Activated naive CD4-positive, alpha-beta T cell treated with Interleukin-2 at 50 U/mL for 16 hours (primary cell): Measurements from ENCODE around the gene ZNF804A.

Experiments
- DNase-seq: peaks from one replicate; pipeline ENCODE4 v3.0.0-alpha.2; 2020

ZNF804A gene

DNA sequence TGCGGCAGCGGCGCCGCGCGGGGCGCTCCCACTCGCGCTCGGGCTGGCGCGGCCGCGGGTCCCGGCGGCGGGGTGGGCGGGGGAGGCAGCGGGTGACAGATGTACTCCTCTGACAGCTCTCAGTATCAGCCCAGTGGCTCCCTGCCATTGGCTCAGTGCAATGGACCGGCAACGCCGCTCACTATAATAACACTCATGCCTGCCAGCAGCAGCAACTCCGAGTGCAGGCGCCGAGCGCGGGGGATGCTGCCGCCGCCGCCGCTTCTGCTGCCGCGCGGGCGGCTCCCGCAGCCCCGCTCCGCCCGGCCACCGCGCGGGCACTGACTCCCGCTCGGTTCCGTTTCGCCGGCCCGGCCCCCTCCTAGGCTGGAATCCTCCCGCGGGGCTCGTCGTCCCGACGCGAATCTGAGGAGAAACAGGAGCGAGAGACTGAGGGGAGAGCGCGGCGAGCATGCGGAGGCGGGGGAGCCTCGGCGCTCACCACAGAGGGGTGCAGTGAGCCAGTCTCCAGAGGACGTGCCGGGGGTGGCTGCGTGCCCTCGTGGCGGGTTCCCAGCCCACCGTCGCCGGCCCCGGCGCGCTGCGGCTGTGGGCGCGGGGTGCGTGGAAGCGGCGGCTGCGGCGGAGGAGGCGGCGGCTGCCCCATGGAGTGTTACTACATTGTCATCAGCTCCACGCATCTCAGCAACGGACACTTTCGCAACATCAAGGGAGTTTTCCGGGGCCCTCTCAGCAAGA lies at the start of gene ZNF804A:
ZNF804A (plus strand) TSS at position 214 of the 738 bp plus-strand sequence; CDS start at position 645, 431 bp downstream.
- DNase-seq, result no peak

DNA sequence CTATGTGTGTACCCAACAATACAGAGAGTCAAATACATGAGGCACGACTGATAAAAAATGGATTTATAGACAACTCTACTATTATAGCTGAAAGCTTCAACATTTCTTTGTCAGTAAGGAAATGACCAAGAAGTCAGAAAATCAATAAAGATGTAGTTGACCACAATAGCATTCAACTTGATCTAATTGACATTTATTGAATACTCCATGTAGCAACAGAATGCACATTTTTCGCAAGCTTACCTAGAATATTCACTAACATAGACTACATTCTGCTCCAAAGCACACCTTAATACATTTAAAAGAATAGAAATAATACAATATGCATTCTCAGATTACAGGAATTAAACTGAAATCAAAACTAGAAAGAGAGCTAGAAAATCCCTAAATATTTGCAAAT lies 49.2 kb upstream of the ZNF804A start:
- DNase-seq, result no peak

DNA sequence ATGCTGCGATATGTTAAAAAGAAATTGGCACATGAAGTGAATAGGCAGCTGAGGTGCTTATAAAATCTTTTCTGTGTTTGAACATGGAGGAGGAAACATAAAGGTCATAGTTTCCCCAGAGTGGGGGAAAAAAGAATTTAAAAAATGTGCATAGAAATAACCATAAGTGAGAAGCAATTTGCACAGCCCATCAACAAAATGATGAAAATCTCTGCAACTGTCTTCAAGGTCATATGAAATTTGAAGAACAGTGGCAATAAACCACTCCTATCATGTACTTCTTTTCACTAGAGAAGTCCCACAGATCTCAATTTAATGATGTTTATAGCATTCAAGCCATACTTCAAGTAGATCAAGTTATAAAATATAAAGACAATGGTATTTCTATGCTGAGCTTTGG lies 46.7 kb upstream of the ZNF804A start:
- DNase-seq, result no peak

DNA sequence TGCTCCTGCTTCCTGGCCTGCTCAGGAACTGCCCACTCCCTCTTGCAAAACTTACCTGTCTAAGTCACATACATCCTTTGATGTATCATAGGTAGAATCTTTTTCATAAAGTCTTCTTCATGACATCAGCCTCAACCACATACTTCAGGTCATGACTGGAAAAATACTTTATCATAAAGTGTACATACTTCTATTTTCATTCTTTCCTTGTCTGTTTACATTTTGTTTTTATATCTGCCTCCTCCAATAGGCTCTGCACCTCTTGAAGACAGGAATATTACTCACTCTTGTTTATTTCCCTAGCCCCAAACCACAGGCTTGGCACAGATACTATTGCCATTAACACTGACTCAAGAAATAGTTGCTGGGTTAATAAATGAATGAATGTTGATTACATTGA lies 43.6 kb upstream of the ZNF804A start:
- no peak for DNase-seq

DNA sequence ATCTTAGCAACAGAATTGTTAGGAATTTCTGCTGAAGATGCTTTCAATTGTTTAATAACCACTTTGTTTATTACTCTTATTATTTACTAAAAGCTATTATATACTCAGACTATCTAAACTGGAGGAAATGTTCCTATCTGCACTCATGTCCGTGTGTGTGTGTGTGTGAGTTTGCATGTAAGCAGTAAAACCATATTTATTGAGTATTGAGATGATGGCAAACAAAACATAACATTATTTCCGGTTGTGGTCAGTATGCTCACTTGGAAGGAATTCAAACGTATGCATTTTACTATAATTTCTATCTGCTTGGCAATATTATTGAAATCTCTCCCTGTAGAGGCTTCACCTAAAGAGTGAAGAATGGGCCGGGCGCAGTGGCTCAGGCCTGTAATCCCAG lies 43.0 kb upstream of the ZNF804A start:
- no peak for DNase-seq

DNA sequence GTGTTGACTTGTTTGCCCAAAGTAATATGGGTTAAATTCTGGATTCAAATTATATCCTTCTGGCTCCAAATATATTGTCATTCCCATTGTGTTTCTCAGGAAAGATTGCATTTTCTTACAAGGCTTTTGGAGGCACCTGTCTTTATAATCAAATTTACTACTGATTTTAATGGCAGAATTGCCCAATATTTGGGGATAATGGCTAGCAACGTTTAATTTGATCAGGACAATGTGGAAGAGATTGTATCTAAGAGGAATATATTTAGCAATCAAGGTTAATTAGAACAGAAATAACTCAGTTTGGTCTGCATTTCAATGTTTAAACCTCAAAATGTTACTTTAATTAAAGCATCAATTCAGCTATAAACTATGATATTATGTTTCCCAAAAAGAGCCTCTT lies 41.7 kb upstream of the ZNF804A start:
- no peak for DNase-seq

DNA sequence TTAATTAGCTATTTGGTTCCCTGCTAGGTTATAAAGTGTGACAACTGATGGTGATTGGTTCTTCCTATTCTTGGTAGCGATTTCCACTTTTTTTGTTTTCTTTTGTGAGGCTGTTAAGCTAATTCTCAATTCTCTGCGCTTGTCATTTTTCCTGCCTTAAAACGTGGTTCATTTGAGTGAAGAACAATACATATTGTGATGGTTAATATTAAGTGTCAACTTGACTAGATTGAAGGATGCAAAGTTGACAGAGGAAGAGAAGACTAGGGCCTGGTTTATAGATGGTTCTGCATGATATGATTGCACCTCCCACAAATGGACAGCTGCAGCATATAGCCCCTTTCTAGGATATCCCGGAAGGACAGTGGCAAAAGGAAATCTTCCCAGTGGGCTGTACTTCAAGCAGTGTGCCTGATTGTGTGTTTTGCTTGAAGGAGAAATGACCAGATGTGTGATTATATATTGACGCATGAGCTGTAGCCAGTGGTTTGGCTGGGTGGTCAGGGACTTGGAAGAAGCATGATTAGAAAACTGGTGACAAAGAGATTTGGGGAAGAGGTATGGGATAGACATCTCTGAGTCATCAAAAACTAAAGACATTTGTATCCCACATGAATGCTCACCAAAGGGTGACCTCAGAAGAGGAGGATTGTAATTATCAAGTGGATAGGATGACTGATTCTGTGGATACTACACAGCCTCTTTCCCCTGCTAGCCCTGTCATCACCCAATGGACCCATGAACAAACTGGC lies 39.4 kb upstream of the ZNF804A start:
- DNase-seq, result no peak

DNA sequence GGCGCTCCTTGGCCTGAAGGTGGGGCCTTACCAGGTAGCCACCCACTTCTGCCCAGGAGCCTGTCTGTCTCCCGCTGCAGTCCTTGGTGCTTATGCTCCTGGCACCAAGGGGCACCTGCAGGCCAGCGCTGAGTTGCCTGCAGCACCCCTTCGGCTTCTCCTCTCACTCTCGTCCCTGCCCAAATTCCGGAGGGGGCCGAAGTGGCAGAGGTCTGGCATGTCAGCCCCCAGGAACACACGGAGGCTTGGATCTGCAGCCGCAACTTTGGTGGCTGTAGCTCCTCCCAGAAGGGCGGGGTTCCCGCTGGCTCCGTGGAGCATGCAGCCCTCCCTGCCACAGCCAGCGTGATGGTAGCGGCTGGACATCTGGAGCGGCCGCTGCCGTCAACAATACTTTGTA lies 37.7 kb upstream of the ZNF804A start:
- no peak for DNase-seq

DNA sequence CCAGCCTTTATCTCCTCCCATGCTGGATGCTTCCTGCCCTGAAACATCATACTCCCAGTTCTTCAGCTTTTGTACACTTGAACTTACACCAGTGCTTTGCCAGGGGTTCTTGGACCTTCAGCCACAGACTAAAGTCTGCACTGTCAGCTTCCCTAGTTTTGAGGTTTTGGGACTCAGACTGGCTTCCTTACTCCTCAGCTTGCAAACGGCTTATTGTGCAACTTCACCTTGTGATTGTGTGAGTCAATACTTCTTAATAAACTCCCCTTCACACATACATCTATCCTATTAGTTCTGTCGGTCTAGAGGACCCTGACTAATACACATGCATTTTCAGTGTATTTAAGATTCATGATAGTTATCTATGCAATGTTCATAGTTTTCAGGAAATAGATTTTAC lies 35.8 kb upstream of the ZNF804A start:
- DNase-seq, result no peak

DNA sequence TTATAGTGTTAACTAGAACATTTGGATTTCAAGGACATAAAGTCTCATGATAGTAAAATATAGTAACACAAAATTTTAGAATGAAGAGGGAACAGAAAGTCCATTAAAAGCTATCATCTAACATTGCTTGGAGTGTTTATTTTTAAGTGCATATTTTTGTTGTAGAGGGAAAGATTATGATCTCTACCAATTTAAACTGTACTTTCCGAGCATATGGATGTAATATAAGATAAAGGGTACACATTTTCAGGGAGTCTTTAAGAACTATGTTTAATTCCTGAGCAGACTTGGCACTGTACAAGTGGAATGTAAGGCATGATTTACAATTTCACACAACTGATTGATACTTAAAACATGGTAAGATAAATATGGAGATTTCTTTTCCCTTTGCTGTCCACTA lies 34.2 kb upstream of the ZNF804A start:
- DNase-seq, result no peak

DNA sequence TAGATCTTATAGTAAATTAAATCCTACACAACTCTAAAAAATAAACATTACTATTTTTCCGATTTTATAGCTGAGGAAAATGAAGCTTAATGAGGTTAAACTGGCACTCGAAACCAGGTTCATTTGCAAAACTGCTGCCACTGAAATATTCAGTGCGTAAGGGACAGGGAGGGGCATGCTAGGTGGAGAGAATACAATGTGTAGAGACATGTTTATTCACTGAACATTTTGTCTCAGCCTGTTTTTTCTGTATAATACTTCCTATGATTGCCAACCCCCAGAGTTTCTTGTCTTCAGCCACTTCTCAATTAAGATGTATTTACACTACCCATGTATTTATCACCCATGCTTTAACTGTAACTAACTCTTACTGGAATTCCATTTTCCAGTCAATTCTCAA lies 31.6 kb upstream of the ZNF804A start:
- no peak for DNase-seq

DNA sequence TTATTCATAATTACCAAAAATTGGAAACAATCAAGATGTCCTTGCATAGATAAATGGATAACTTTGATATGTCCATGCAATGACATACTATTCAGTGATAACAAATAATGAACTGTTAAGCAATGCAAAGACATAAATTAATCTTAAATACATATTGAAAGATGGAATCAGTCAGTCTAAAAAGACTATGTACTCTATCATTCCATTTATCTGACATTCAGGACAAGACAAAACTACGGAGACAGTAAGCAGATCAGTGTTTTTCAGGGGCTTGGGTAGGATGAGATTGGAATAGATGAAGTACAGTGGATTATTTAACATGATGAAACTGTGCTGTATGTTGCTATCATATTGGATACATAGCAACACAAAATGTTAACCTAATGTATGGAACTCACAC lies 21.3 kb upstream of the ZNF804A start:
- no peak for DNase-seq

DNA sequence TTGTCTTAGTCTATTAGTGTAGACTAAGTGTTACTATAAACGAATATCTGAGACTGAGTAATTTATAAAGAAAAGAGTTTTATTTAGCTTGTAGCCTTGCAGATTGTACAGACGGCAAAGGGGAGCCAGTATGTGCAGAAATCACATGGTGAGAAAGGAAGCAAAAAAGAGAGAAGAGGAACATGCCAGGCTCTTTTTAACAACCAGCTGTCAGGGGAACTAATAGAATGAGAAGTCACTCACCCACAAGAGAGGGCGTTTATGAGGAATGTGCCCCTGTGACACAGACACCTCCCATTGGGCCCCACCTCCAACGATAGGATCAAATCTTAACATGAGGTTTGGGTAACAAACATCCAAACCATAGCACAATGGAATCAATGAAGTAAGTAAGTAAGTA lies 20.6 kb upstream of the ZNF804A start:
- no peak for DNase-seq

DNA sequence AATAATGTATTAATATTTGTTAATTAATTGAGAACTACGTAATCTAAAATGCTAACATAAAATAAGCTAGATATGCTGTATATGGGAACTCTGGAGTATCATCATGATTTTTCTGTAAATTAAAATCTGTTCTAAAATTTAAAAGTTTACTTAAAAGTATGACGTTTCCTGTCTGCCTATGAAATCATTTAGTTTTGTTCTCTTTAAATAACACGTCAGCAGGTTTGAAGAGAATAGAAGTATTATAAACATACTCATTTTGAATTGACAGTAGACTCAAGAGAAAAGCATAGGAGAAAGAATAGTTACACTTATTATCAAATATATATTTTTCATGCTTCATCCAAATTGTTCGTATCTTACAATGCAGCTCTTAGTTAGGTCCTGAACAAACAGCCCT lies 19.1 kb upstream of the ZNF804A start:
- DNase-seq, result no peak

DNA sequence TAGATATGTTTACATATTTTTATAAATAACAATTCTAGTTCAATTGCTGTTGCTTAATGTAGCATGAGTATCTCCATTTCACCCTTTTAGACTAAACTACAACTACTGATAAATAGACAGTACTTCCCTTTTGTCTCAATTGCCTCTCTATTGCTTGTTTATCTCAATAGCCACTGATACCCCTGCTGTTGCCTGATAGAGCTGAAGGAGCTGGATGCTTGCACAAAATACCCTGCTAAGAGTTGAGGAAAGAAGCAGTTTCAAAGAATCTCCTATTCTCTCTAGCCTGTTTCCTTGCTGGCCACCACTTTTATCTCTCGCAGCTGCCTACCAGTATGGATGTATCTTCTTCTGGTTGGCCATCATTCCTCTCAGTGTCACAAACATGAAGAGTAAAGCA lies 16.9 kb upstream of the ZNF804A start:
- no peak for DNase-seq

DNA sequence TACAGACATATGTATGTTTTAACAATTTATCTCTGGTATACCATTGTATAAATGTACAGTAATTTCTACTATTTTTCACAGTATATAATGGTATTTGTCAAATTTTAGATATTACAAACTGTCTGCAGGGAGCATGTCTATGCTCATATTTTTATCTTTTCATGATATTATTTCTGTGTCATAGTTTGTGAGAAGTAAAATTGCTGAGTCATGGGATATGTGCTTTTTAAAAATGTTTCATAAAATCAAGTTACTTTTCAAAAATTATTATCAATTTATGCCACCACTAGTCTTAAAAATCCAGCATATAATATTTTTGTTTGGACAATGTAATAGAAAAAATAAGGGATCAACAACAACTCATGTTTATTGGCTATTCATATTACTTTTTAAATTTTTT lies 9.1 kb upstream of the ZNF804A start:
- no peak for DNase-seq

DNA sequence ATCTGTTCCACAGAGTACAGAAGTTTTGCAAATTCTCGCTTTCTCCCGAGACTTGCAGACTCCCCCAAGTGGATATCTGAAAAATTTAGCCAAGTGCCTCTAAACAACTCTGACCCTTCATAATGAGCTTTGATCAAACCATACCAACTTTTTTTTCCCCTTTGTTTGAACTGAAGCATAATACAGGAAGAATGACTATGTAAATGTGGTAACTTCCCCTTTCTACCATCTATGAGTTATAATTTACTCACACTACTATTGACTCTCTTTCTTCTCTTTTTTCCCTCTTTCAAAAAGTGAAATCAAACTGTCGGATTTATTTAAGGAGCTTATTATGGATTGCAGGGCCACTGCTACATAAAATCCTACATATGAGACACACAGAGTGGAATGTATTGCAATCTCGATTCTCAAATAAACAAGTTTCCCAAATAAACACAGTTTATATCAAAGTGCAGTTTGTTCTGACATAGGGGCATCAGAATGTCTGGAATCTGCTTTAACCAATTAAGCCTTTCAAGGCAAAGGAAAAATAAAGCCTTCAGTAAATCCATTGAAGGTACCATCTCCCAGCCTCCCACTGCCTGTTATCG lies 1.4 kb upstream of the ZNF804A start:
- DNase-seq, result no peak

DNA sequence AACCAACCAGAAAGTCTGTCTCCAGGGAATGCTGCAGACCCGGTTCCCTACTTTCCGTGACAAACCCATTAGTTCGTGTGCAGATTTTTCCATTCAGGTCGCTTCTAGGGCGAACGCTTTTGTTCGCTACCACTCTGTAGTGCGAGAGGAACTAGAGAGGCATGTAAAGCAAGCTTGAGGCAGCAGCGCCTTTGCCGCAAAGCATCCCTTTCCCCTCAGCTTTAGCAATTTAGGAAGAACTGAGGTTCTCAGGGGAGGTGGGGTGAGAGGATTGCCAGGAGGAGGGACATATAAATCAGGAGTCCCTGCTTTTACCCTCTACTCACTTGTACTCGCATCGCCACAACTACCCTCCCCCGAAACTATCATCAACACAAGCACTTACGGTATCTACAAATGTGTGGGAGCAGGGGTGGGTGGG lies 748 bp upstream of the ZNF804A start:
- DNase-seq, result no peak

DNA sequence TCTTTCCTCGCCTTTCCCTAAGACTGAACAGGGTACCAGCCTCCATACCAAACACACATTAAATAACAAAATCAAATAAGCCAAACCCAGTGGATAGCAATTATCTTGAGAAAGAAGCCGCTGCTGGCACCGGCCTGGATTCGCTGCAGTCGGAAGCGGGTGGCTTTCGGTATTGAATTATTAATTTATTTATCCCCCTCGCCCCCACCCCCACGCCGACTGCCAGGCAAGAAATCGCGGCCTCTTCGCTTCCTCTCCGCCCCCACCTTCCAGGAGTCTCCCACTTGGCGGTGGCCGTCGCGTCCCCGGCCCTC lies 370 bp upstream of the ZNF804A start:
- DNase-seq, result no peak

DNA sequence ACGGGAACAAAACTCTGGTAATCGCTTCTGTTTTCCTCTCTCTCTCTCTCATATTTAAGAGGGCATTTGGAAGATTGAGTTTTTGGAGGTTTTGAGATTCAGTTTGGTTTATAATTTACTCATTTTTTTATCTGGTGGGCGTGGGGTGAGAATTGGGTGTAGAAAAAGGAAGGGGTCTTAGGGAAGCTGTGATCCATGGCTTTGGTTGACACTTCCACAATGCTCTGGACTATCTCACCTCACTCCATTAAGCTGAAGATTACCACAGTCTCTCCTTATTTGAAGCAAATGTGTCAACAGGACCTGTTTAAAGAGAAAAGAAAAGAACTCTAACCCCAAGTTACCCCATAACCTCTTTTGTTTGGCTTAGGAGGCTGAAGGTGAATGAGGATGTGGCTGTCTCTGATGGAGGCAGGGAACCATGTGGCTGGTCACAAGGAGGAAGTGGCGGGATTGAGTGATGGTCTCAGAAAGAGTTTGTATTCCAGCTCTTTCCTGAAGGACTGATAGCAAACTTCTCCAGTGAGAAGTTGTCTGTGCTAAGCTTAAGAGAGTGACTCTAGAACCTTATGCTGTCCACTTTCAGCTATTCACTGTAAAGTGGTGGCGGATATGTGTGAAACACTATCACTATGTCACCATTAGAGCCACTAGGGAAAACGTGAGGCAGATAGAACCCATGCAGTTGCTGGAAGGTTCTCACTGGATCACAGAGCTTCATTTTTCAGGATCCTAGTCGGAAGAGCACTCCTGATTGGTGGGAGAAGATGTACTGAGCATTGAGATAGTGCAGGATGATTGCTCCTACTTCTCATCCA lies 934 bp downstream of the ZNF804A start:
- no peak for DNase-seq

DNA sequence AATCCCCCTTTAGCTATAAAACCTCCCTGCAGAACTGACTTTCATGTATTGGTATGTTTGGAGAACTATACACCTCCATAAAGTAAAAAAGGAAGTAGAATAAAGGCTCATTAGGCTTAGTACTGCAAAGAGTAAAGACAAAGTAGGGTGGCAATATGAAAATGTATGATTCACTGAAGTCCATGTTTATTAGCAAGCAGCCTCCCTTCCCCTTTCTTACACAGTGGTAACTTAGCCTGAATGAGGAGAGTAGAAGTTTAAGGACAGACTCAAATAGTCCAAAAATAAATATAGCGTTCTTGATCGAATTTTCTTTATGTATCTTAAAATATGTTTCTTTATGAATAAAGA lies 1.5 kb downstream of the ZNF804A start:
- no peak for DNase-seq

DNA sequence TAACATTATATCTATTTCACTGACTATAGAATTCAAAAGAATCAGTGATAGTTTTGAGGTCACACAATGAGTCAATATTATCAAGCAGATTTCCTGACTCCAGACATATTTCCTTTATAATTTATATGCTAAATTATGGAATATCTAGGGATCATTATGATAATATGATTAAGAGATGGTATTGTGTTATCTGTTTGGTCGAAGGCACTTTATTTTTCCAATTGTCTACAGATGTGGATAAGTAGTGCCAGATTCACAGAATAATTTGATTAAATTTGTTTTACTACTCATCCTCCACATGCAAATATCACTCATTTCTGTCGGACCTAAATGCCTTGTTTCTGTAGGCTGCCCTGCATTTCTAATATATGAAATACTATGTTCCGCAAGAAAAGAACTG lies 4.4 kb downstream of the ZNF804A start:
- DNase-seq, result no peak

DNA sequence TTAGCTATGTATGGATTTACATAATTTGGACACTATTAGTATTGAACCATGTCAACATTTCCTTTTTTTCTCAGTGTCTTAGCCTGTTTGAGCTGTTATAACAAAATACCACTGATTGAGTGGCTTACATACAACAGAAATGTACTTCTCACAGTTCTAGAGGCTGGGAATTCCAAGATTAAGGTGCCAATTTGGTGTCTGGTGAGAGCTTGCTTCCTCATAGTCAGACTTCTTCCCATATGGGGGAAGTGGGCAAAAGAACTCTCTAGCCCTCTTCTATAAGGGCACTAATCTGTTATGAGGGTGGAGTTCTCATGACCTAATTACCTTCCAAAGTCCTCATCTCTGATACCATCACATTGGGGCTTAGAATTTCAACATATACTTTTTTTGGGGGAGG lies 12.6 kb downstream of the ZNF804A start:
- no peak for DNase-seq
